NCI-H2196 treated with DMSO at 0.1 percent for 48 hours (cell line): ENCODE data around the gene GLRX3.
"Not testable (repeated sequence)": the region's sequence is repeated elsewhere in the genome, so short reads cannot be mapped to it uniquely, and the experiment has no call there.

Source experiments
- DNase-seq: peaks from one replicate; lab custom pipeline; 2025; ENCODE audit not compliant: unreplicated experiment; lab: John Stamatoyannopoulos, UW

The GLRX3 gene

DNA sequence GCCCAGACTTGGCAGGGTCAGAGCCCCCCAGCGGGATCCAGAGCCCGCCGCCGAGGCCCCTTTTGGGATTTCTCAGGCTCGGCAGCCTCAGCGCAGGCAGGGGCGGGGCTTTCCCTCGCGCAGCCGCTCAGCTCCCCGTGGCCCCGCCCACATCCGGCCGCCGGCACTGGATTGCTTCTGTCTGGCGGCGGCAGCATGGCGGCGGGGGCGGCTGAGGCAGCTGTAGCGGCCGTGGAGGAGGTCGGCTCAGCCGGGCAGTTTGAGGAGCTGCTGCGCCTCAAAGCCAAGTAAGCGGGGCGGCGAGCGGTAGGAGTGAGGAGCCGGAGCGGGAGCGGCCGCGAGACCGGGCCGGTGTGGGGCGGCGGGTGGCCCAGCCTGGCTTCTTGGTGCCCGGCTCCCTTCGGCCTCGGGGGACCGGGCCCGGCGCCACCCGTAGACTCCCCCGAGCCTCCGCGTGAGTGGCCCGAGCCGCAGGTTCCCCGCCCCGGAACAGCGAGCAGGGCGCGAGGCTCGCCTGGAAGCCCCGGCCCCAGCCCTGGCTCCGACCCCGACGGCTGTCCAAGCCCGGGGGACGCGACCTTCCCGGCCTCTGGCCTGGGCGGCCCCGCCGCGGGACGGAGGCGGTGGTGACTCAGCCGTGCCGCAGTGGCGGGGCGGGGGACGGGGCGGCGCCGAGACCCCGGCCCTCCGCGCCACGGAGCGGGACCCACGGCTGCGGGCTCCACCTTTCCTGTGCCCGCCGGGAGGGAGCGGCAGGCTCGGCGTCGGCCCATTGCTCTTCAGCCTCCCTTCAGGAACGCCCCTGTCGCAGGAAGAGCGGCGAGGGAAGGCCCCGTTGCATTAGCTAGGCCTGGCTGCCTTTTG, at the start of gene GLRX3:
GLRX3 (plus strand) TSS at position 166 of the 864 bp plus-strand sequence; CDS start at position 196, 30 bp downstream.
- peak; percentile 51 for DNase-seq

DNA sequence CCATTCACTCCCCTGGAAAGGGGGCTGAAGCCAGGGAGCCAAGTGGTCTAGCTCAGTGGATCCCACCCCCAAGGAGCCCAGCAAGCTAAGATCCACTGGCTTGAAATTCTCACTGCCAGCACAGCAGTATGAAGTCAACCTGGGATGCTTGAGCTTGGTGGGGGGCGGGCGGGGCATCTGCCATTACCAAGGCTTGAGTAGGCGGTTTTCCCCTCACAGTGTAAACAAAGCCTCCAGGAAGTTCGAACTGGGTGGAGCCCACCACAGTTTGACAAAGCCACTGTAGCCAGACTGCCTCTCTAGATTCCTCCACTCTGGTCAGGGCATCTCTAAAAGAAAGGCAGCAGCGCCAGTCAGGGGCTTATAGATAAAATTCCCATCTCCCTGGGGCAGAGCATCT, 45.6 kb upstream of the GLRX3 start:
- DNase-seq, result not testable (repeated sequence)

DNA sequence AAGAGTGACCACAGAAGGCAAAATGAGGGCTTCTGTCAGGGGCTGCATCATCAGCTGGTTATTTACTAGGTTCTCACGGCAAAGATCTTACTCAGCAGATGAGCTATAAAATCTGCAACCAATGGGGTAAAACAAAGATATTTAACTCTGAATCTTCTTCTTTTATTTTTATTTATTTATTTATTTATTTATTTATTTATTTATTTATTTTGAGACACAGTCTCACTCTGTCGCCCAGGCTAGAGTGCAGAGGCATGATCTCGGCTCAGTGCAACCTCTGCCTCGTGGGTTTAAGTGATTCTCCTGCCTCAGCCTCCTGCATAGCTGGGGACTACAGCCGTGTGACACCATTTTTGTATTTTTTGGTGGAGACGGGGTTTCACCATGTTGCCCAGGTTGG, 36.8 kb upstream of the GLRX3 start:
- no peak for DNase-seq

DNA sequence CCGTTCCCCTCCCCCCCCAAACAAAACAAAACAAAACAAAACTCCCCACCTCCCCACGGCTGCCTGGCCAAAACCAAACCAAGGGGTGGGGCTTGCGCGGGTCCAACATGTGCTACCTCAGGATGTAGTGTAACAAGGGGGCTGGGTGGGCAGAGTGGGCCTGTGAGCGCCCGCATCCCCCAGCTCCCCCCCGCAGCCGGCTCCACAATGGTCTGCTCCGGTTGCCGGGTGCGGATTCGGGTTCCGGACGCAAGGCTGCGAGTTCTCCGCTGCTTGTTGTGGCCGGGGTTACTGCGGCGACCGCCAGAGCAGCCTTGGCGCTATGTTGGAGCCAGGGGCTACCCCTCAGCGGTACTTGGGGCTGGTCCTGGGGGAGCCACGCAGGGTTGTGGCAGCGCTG, 30.5 kb upstream of the GLRX3 start:
- DNase-seq, result no peak

DNA sequence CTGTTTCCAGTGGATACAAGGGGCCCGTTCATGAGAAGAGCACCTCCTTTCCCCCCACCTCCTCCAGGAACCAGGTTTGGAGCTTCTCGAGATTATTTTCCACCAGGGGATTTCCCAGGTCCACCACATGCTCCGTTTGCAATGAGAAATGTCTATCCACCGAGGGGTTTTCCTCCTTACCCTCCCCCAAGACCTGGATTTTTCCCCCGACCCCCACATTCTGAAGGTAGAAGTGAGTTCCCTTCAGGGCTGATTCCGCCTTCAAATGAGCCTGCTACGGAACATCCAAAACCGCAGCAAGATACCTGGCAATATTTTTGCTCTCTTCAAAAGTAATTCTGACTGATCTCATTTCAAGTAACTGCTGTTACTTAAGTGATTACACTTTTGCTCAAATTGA, 28.0 kb upstream of the GLRX3 start:
- not testable (repeated sequence) for DNase-seq

DNA sequence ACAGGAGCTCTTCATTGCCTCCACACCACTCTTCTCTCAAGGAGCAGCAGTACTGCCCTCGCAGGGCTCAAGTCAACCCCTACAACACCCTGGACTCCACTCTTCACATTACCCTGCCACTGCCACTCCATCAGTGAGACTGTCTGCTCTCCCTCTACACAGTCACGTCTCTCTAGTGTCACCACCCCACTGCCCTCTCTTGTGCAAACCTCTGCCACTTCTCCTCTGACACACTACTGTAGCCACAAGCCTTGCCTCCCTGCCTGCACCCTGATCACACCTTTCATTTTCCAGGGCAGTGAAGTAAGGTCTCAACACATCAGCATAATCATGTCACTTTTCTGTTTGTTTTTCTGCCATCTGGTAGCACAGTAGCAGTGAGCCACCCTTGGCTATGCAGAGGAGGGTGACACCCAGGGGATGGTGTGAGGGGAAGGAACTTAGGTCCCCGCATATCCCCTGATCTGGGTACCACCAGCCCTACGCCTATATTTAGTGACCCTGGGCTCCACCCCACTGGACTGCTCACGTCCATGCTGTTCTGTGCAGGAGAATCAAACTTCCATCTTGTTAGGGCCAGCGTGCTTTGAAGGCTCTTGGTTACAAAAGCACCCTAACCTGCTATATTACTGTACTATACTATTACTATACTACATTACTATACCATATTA, 27.1 kb upstream of the GLRX3 start:
- DNase-seq, result no peak

DNA sequence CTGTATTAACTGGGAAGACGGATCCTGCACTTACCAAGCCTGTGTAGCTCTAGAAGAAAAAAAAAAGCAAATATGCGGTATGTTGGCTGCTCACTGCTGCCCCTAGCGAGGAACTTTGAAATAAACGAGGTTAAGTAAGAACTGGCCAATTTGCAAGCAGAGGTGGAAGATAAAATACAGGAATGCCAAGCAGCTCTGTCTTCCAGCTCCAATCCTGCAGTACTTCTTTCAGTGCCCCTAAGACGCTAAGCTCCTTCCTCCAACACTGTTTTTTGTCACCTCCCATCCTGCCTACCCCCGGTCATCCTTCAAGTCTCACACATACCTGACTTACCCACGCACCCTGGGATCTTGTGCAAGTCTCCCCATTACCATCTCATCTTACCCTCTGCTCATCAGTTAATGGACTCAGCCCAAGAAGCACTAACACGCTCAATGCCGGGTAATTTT, 26.4 kb upstream of the GLRX3 start:
- peak; percentile 44 for DNase-seq

DNA sequence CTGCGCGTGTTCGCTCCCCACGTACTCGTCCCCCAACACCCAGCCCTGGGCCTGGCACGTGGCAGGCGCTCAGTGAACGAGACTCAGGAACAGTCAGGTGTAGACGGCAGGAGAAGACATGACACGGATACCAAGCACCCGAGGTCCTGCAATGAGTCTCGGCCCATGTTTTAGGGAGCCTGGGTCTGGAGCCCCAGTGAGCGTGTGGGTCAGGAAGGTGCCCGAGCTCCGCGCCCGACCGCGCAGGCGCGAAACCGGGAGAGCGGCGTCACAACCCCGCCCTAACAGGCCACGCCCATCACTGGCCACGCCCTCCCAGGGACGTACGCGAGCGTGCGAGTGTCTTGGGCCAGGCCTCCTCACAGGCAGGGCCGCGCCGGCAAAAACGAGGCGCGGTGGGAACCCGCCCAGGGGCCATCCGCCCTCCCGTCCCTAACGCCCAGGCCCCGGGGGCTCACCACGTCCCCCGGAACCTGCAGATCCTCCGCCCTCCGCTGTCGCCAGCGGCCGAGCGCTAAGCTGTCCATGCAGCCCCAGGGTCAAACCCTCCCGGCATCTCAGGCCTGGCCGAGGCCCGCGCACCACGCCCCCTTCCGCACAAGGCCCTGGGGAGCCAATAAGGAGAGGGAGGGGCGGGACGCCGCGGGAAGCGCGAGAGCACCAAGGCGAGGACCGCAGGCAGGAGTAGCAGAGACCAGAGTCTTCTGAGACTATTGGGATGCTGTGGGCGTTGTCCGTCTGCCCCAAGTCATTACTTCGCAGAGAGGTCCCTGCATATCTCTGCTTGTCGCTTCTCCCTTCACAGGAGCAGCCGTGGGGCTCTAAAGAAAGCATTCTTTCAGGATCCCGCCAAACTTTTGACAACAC, 25.7 kb upstream of the GLRX3 start, which contains the start of gene C10orf143:
C10orf143 (minus strand) TSS at position 585 of the 867 bp plus-strand sequence; CDS start at position 527, 58 bp downstream.
- peak; percentile 72 for DNase-seq

DNA sequence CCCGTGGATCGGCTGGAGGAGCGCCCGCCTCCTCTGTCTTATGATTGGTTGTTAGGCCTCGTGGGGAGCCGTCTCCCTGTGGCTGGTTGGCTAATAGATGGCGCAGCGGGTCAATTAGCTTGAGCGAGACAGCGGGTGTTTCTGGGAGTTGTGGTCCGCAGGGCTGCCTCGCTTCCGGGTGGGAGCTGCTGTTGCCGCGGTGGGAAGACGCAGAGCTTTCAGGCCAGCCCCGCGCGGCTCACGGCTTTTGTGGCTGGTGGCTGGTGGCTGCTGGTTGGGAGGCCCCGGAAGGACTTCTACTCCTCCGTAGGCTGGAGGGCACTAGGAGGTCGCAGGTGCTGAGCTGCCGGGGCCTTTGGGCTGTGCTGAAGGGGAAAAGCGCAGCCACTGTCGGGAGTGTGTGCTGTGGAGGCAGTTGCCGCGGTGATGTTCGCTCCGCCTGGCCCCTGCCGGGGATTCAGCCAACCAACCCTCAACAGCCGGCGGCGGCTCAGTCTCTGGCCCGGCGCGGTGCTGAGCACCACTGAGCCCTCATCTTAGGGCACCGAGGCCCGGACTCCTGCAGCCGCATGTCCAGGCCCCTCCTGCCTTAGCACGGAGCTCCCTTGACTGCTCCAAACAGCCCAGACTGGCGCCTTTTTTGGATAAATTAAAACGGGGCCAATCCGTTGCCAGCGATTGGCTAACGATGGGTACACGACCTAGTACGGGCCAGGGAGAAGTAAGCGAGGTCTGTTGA, 24.9 kb upstream of the GLRX3 start:
- DNase-seq, result peak; percentile 74

DNA sequence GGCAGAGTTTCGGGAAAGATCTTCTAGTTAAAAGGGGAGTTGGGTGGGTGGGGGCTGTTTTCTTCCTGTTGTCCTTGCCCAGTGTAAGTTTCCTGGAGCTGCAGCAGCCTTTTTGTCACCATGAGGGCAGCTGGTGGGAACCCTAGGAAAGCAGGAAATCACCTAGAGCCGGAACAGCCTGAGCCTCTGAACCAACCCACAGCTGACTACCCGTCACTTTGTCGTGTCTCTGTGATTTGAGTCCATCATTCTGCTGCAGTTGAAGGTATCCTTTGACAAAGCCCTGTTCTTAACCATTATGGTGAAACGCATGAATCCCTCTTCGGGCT, 24.4 kb upstream of the GLRX3 start:
- no peak for DNase-seq

DNA sequence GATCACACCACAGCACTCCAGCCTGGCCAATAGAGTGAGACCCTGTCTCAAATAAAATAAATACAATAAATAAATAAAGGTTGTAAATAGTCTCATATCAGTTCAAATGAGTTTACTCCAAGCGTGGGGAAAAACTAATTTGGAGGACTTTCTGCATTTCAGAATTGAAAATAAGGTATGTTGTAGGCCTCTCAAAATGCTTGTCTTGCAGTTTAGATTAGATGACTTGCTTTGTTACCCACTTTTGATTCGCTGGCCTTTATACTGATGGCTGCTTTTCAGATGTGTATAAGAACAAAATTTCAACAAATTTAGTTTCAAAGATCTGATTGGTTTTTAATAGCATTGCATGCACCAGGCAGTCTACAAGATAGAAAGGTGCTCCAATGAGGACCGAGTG, 23.4 kb upstream of the GLRX3 start:
- DNase-seq, result no peak

DNA sequence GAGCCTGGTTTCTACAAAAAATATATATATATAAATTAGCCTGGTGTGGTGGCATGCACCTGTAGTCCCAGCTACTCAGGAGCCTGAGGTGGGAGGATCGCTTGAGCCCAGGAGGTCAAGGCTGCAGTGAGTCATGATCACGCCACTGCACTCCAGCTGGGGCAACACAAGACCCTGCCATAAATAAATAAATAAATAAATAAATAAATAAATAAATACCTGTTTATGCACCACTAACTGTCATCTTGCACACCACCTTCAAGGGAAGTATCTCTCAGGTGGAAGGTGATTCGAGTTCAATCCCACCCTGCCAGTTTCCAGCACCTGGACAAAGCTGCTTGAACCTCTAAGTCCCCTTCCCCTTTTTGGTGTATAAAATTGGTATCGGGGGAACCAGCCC, 19.2 kb upstream of the GLRX3 start:
- not testable (repeated sequence) for DNase-seq

DNA sequence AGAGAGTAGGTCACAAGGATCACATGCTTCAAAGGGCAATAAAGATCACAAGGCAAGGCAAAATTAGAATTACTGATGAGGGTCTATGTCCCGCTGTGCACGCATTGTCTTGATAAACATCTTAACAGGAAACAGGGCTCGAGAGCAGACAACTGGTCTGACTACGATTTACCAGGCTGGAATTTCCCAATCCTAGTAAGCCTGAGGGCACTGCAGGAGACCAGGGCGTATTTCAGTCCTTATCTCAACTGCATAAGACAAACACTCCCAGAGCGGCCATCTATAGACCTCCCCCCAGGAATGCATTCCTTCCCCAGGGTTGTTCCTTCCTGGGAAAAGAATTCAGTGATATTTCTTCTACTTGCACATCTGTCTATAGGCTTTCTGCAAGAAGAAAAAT, 18.7 kb upstream of the GLRX3 start:
- not testable (repeated sequence) for DNase-seq

DNA sequence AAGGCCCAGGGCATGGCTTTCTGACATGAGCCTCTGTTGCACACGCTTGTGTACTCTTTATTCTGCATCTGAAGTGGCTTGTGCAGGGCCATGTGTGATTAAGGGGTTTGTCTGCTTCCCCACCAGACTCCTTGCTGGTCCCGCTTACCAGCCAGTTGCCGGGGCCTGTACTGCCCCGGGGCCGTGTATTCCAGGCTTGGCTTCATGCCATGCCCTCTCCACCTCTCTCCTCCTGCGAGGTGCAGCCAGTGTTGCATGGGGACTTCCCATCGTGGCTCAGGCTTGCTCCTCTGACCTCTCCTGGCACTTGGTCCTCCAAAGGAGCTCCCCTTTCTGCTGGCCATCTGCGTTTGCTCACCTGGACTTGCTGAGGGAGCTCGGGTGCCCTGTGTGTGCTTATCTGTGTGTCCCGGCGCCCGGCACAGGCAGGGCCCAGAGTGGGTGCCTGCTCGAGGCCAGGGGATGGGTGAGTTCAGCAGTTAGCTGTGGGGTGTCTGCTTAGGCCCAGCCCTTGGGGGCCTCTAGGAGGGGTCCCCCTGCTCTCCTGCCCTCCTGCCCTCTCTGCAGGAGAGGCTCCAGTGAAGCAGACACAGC, 14.6 kb upstream of the GLRX3 start:
- no peak for DNase-seq

DNA sequence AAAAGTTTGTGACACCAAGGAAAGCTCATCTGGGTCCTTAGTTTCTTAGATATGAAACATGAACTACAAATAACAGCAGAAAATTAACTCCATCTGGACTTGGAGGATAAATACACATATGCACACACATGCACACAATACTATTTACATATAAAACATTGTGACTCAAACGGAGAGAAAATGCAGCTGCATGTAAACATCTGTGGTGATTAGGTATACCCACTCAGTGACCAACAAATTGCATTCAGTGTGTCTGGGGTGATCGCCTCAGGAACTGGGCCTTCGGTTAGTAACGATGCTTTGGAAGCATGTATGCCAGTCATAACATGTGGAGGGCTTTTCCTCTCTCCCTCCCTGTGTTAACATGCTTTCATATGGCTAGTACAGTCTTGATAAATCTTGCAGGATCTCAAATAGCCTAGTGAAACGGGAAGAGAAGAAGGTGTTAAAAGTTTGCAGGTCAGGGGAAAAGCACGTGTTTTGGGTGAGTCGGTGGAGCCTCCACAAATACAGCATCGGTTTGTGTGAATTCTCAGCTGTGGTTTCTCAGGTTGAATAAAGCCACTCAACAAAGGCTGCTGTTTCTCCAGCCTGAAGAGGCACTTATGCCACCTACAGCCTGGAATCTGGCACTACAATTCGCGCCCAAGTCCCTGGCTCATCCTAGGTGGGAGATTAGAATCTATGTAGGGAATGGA, 8.7 kb upstream of the GLRX3 start:
- peak; percentile 28 for DNase-seq

DNA sequence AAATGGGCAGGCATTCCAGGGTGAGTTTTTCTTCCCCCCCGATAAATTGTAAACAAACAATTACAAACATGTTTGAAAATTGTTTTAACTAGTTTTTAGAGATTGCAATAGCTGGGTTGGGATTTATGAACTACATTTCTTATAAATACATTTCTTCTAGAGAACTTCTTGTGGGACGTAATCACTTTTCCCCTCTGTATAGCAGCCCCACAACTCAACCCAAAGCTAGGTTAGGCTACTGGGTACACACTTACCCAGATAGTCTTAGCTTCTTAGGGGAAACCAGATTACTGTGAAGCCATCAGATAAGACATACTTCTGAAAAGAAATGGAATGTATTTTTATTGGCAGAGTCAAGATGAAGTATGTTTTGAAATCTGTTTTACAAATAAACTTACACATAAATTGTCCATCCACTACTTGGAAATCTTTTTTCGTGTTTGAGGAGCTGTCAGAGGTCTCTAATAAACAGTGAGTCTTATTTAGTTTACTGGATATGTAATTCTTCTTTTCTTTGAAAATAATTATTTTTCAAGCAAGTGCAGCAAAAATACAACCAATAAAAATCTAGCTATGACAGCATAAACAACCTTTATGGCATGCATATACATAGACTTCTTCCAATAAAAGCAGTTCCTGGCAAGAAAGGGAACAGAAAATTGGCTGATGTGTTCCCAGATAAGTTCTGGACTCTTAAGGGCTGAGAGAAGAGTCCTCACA, 8.0 kb upstream of the GLRX3 start:
- no peak for DNase-seq

DNA sequence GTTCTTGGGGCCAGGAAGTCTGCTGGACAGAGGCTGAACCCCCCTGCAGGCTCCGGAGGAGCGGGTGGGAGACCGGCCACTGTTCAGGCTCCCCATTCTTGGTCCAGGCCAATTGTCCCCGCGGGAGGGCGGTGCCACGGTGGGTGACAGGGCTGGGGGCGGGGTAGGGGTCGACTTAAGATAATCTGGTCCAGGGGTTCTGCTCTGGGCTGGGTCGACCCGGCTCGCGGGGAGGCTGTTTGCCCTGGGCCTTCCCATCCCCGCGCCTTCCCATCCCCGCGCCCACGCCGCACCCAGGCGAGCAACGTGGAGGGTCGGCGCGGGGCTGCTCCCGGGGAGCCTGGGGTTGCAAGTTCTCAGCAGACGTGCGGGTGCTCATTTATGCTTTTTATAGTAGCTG, 7.3 kb upstream of the GLRX3 start:
- DNase-seq, result no peak

DNA sequence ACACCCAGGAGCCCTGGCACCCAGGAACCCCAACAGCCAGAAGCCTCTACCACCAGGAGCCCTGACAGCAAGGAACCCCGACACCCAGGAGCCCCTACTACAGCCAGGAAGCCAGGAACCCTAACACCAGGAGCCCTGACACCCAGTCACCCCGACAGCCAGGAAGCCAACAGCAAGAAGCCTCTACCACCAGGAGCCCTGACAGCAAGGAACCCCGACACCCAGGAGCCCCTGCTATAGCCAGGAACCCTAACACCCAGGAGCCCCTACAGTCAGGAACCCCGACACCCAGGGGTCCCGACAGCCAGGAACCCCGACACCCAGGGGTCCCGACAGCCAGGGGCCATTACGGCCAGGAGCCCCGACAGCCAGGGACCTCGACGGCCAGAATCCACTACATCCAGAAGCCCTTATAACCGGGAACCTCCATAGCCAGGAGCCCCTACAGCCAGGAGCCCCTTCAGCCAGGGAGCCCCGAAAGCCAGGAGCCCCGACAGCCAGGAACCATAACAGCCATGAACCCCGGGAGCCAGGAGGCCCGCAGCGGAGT, 440 bp upstream of the GLRX3 start:
- no peak for DNase-seq

DNA sequence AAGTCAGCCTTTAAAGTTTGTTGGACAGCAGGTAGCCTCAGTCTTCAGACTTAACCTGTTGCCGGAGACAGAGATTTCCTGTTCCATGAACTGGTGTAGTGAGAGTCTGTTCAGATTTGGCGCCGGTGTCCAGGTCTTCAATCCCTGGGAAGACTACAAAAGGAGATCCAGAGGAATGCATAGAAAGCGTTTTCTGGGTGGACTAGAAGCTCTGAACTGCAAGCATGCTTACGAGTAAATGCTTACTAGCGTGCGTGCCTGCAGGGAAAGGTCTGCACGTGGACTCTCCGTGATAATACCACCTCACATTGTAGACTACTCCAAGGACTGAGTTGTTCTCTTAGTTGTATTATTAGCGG, 878 bp downstream of the GLRX3 start:
- DNase-seq, result no peak
